NK-92 (cell line): ENCODE data around the gene PACSIN1.
"Not testable (repeated sequence)": the region's sequence is repeated elsewhere in the genome, so short reads cannot be mapped to it uniquely, and the experiment has no call there.

Experiments used
- DNase-seq: peaks from one replicate; lab custom pipeline; 2025; ENCODE audit not compliant: unreplicated experiment; lab: John Stamatoyannopoulos, UW

The PACSIN1 gene

GRCh38 chr6:34484899-34485298 lies 19.0 kb downstream of the PACSIN1 start:
- no peak for DNase-seq

DNA sequence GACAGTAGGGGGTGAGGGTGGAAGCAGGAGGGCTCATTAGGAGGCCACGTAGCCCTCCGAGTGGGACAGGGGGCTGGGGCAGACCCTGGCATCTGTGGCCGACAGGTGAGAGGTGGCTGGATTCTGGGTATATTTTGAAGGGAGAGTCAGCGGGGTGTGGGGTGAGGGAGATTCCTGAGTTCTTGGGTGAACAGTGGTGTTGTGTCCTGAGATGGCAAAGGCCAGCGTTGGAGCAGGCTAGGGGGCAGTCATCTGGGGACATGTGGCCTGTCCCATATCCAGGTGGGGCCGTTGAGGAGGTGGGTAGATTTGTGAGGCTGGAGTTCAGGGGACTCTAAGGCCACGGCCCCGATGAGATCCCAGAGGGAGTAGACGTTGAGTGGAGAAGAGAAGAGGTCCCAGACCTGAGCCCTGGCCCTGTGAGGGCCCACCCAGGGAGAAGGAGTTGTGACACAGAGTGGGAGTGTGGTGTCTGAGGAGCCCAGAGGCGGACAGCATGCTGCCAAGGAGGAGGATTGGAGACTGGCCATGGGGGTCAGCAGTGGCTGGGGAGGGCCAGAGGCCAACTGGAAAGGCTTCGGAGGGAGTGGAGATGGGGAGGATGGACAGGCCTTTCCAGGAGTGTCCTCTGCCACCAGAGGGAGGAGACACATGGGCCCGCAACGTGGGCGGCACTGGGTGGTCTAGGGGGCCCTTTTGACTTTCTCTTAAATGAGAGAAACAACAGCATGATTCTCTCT lies 19.6 kb downstream of the PACSIN1 start:
- DNase-seq = no peak

- no peak for DNase-seq
Observed at GRCh38 chr6:34486106-34486740, 20.3 kb downstream of the PACSIN1 start.

DNA sequence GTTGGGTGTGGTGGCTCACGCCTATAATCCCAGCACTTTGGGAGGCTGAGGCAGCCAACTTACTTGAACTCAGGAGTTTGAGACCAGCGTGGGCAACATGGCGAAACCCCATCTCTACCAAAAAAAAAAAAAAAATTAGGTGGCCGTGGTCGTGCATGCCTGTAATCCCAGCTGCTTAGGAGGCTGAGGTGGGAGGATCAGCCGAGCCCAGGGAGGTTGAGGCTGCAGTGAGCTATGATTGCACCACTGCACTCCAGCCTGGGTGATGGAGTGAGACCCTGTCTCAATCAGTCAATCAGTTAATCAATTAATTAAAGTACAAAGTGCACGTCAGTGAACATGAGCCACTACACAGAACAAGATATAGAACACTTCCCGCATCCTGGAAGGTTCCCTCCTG lies 21.0 kb downstream of the PACSIN1 start:
- not testable (repeated sequence) for DNase-seq

- no peak for DNase-seq
Observed at GRCh38 chr6:34487536-34487935, 21.7 kb downstream of the PACSIN1 start.

- no peak for DNase-seq
Observed at GRCh38 chr6:34489207-34489805, 23.4 kb downstream of the PACSIN1 start.

DNA sequence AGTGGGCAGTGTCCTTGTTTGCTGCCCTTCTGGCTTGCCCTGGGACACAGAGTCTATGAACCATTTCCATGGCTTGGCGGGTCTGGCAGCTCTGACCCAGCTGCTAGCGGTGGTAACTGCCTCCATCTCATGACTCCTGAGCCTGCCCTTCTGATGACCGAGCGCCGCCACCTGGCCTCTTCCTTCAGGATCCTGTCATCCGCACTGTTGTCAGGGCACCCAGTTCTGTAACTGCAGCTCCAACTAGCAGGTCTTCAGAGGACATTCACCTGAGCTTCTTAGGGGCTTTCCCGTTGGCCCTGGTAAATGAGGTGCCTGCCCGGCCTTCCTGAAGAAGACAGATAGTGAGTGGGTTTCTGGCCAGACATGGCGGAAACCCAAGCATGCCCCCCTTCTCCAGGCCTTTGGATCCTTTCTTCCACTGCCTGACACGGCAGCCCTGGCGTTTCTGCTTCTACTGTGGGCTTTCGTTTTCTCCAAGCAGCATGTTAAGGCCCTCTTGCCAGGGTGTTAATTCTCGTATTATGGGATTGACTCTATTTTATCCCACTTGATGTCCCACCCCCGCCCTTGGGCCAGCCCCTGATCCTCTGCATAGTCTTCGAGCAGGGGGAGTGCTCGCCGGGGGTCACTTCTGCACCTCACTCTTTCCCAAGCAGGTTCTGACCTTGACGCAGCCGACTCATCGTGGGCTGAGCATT lies 24.7 kb downstream of the PACSIN1 start:
- DNase-seq = no peak

DNA sequence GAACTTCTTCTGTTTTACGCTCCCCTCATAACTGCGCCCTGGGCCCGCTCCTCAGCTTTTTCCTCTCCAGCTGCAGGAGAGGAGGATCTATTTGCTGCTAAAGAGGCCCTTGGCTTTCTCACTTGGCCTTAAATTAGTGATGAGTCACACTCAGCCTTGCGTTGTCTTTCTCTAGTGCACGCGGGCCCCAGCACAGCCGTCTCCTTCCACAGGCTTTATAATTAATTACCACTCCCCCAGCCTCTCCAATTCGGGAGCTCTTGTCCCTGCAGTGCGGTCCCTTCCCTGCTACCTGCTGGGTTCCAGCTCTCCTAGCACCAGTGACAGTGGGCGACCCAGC lies 25.2 kb downstream of the PACSIN1 start:
- DNase-seq = no peak

DNA sequence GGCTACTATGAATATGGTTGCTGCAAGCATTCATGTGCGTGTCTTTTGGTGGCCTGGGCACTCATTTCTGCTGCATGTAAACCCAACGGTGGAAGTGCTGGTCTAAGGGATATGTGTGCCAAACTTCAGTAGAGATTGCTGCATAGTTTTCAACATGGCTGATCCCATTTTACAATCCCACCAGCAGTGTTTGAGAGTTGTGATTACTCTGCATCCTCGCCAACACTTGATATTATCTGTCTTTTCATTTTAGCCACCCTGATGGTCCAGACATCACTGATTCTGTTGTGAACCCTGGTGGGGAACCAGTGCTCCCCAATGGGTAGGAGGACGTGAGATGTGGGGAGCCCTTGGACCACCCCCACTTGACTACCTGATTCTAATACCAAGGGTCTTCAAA lies 27.5 kb downstream of the PACSIN1 start:
- DNase-seq = no peak

- DNase-seq = no peak
Observed at GRCh38 chr6:34494973-34495372, 29.1 kb downstream of the PACSIN1 start.

GRCh38 chr6:34496103-34496685 lies 30.3 kb downstream of the PACSIN1 start:
- DNase-seq = no peak

DNA sequence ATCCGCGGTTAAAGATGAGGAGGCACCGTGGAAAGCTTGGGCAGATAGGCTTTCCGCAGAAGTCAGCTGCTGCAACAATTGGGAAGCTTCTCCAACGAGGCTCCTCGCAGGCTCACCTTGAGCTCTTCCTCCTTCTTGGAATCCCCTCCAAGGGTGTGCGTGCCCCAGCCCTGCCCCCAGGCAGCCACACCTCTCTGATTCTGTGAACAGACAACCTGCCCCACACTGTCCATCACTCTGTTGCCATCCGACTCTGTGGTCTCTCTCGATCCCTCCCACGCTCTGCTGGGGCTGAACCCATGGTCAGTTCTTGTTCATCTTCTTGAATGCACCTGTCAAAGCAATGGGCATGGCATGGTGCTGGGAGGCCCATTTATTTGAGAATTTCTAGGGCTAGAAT lies 31.5 kb downstream of the PACSIN1 start:
- no peak for DNase-seq

DNA sequence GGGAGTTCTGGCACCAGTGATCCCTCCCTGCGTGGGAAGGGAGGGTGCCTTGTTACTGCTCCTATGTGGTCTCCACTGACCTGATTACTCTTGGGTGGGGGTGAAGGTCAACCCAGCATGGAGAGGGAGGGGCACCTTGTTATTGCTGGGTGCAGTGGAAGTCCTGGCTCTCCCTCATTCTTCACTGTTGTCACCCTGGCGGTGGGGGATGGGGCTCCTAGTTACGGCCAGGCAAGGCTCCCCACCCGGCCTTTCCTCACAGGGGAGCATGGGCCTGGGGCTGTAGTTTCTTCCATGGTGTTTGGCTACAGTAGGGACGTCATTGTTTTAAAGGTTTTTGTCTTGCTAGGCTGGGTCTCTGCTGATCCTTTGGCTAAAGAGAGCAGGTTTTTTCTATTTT lies 40.8 kb downstream of the PACSIN1 start:
- DNase-seq = no peak

DNA sequence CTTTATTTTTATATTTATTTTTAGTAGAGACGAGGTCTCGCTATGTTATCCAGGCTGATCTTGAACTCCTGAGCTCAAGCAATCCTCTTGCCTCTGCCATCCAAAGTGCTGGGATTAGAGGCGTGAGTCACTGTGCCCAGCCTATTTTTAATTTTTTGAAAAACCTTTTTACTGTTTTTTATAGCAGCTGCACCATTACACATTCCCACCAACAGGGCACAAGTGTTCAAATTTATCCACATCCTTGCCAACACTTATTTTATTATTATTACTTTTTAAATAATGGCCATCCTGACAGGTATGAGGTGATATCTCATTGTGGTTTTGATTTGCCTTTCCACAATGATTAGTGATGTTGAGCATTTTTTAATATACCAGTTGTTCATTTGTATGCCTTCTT lies 42.5 kb downstream of the PACSIN1 start:
- no peak for DNase-seq

DNA sequence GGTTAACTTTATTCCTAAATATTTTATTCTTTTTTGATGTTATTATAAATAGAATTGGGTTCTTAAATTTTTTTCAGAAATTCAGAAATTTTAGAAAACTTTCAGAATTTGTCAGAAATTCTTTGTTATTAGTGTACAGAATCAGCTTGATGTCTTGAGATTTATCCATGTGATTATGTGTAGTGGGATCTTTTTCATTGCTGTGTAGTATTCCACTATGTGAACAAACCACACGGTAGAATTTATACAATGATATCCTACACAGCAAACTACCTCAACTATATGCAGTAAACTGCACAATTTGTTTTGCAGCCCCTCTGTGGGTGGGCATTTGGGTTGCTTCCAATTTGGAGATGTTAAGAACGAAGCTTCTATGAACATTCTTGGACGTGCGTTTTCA lies 43.9 kb downstream of the PACSIN1 start:
- DNase-seq = no peak

GRCh38 chr6:34510299-34510698 lies 44.4 kb downstream of the PACSIN1 start:
- DNase-seq = no peak

DNA sequence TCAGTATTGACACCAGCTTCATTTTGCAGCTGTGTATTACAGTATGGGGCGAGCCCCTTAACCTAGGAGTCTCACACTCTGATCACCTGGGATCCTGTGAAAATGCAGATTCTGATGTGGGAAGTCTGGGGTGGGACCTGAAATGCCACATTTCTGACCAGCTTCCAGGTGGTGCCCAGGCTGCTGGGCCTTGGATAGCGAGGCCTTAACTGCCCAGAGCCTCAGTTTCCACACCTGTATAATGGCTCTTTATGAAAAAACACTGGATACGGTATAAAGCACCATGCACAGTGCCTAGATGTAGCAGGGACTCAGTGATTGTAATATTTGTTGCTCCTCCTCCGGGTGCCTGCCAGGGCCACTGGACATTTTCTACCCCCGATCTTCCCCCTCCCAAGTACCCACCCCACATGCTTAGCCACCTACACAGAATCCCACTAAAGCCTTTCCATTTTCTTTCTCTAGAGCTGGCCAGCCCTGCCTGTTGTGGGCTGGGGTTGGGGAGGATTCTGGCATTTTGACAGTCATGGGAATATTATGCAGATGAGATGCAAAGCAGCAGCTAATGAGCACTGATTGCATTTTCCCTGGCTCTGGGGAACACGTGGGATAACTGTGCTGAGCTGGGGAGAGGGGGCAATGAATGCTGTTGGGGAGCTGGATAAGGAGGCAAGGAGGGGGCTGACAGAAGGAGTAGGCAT lies 45.5 kb downstream of the PACSIN1 start:
- DNase-seq = no peak

- DNase-seq = no peak
Observed at GRCh38 chr6:34511915-34512737, 46.2 kb downstream of the PACSIN1 start.

GRCh38 chr6:34512738-34513115 lies 46.9 kb downstream of the PACSIN1 start:
- no peak for DNase-seq

- DNase-seq = no peak
Observed at GRCh38 chr6:34513646-34514045, 47.8 kb downstream of the PACSIN1 start.
